HEK293T (cell line): ENCODE data around the gene PTPN3.

ENCODE experiments used
- FOXK2 ChIP-seq: fragments of 450-650 bp; IDR thresholded peaks from 2 replicates; pipeline ENCODE4 v1.6.1; 2016; ENCODE audit warnings: mild to moderate bottlenecking
- NFRKB ChIP-seq: fragments of 450-650 bp; IDR thresholded peaks from 2 replicates; pipeline ENCODE4 v1.6.1; 2016; ENCODE audit warnings: mild to moderate bottlenecking, moderate library complexity
- SP1 ChIP-seq: fragments of 450-650 bp; IDR thresholded peaks from 2 replicates; pipeline ENCODE4 v1.6.1; 2017
- SUZ12 ChIP-seq: fragments of 450-650 bp; IDR thresholded peaks from 2 replicates; pipeline ENCODE4 v1.6.1; 2016; ENCODE audit warnings: mild to moderate bottlenecking

DNA sequence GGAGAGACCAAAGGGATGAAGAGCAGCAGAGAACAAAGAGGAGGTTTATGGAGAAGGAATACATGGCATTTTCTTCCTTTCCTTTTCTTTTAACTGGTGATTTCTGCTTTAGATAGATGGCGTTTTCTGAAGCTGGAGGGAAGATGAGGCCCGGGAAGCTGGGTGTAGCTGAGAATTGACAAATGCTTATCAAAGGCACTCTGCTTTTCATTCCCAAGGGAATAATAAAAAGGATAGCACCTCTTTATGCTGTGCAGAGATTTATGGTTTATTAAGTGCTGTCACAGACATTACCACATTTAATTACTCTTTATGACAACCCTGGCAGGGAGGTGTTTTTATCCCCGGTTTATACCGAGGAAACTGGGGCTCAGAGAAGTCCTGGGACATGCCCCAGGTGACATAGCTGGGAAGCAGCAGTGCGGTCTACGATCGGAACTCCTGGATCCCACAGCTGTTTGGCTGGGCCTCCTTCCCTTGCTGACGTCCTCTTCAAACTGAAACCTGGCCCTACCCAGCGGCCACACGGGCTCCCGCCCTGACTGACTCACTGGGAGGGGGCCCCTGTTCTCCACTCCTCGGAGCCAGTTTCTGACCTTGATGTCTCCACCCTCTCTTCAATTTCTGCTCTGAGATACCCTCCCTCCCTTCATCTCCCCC, 169.0 kb downstream of the PTPN3 start:
- no peak for TF ChIP-seq NFRKB
- no peak for TF ChIP-seq SP1
- TF ChIP-seq FOXK2 = no peak
- no peak for TF ChIP-seq SUZ12
